OCI-LY7 (cell line): ENCODE results near the gene MTNR1B. TPM values are rescaled to one million over a fixed set of nuclear protein-coding genes. Genes with fewer than 3 reads are reported as not detected.

Experiments used
- BruUV-seq: library from RNA; stranded (reverse); fragments of 400-500 nt; replicated peaks from 2 replicates; lab custom pipeline; 2021; lab: Mats Ljungman, UMichigan
- CTCF ChIA-PET: fragments of 300-600 bp; sonication (Branson Sonifier 250); formaldehyde crosslinking; loops from one replicate; lab custom pipeline; 2022; ENCODE audit warnings: antibody characterized with exemption; ENCODE audit not compliant: unreplicated experiment; lab: Charles Lee
- POLR2A ChIA-PET: fragments of 300-600 bp; sonication (Branson Sonifier 250); formaldehyde crosslinking; loops from one replicate; lab custom pipeline; 2022; ENCODE audit warnings: antibody characterized with exemption; lab: Charles Lee
- DNase-seq: peaks from one replicate; pipeline ENCODE4 v3.0.0-alpha.2; 2015; ENCODE audit warnings: low spot score
- H2AFZ ChIP-seq: fragments of 200-600 bp; sonication (generic), shearing (Covaris generic); 2 replicates; pipeline ENCODE4 v1.6.1; 2014; ENCODE audit warnings: mild to moderate bottlenecking, antibody characterized with exemption, low read length, moderate library complexity
- H3K27ac ChIP-seq: fragments of 200-600 bp; sonication (generic); 2 replicates; pipeline ENCODE4 v1.5.1; 2014; ENCODE audit warnings: mixed run types, low read depth, mild to moderate bottlenecking, moderate library complexity, low read length, inconsistent platforms; ENCODE audit not compliant: poor library complexity, severe bottlenecking
- H3K36me3 ChIP-seq: fragments of 200-600 bp; sonication (generic); 2 replicates; pipeline ENCODE4 v1.6.1; 2014; ENCODE audit warnings: mild to moderate bottlenecking, antibody characterized with exemption, low read length, moderate library complexity, mixed read lengths; ENCODE audit not compliant: insufficient read depth
- H3K4me1 ChIP-seq: fragments of 200-600 bp; sonication (generic); 2 replicates; pipeline ENCODE4 v1.5.1; 2014; ENCODE audit warnings: mild to moderate bottlenecking, low read length; ENCODE audit not compliant: insufficient read depth, poor library complexity, severe bottlenecking
- H3K4me2 ChIP-seq: fragments of 200-600 bp; sonication (generic); 2 replicates; pipeline ENCODE4 v1.6.1; 2014; ENCODE audit warnings: mild to moderate bottlenecking, low read length
- H3K4me3 ChIP-seq: fragments of 200-600 bp; sonication (generic); 2 replicates; pipeline ENCODE4 v1.5.1; 2014; ENCODE audit warnings: mild to moderate bottlenecking, low read depth, low read length; ENCODE audit not compliant: poor library complexity, severe bottlenecking
- H3K79me2 ChIP-seq: fragments of 200-600 bp; sonication (generic); 2 replicates; pipeline ENCODE4 v1.6.1; 2016; ENCODE audit warnings: low read depth, mild to moderate bottlenecking, low read length, moderate library complexity, mixed read lengths; ENCODE audit not compliant: insufficient read depth
- H3K9me2 ChIP-seq: fragments of 200-600 bp; sonication (generic); 2 replicates; pipeline ENCODE4 v1.6.1; 2016; ENCODE audit warnings: mild to moderate bottlenecking, low read length, mixed read lengths; ENCODE audit not compliant: insufficient read depth
- H3K9me3 ChIP-seq: fragments of 200-600 bp; sonication (generic); 2 replicates; pipeline ENCODE4 v1.6.1; 2014; ENCODE audit warnings: mild to moderate bottlenecking, mixed run types, low read length, mixed read lengths
- H4K20me1 ChIP-seq: fragments of 200-600 bp; sonication (generic); 2 replicates; pipeline ENCODE4 v1.6.1; 2014; ENCODE audit warnings: mild to moderate bottlenecking, antibody characterized with exemption, low read length, moderate library complexity, mixed read lengths; ENCODE audit not compliant: insufficient read depth
- CTCF ChIP-seq: fragments of 200-600 bp; sonication (generic); conservative IDR thresholded peaks from 2 replicates; pipeline ENCODE4 v1.5.1; 2014; ENCODE audit warnings: mild to moderate bottlenecking, antibody characterized with exemption, low read length, moderate library complexity, mixed read lengths
- EZH2phosphoT487 ChIP-seq: fragments of 200-600 bp; sonication (generic); IDR thresholded peaks from 2 replicates; pipeline ENCODE4 v1.6.1; 2018; ENCODE audit warnings: low read depth, borderline replicate concordance, mild to moderate bottlenecking, mixed run types, antibody characterized with exemption, low read length, moderate library complexity, mixed read lengths
- intact Hi-C: fragments of 100-400 bp; cut with micrococcal nuclease; formaldehyde crosslinking; loops from one replicate; pipeline ENCODE4 v1.10.0; 2022; ENCODE audit not compliant: unreplicated experiment
- total RNA-seq, 2 experiments: library from RNA; depleted of rRNA in 1 of 2; stranded (reverse); fragments of >200 nt in 1 of 2; shearing (Covaris generic) in 1 of 2; gene quantifications; 2 replicates each; pipeline ENCODE4 v1.2.3, GENCODE V29; 2014 to 2022

MTNR1B gene
- total RNA-seq, 2 experiments from 2014 or later = not detected

GRCh38 chr11:92976681-92977080 lies 7.2 kb downstream of the MTNR1B start:
- H3K9me2 ChIP-seq = no peaks in the 10 kb centered on the region
- TF ChIP-seq EZH2phosphoT487 = no peak
- no peak for TF ChIP-seq CTCF
- no peak for DNase-seq
- intact Hi-C loops = no loop called here
- no peaks in the 10 kb centered on the region for H3K36me3 ChIP-seq
- POLR2A ChIA-PET = interaction anchor here (1.2 kb wide), 1 partner anchor 13 kb away, joined by 3 read pairs; no protein-coding TSS in a partner anchor
- BruUV-seq = no TSS peak
- no peaks in the 10 kb centered on the region for H4K20me1 ChIP-seq
- H3K27ac ChIP-seq = no peak overlapping the region
- no peaks in the 10 kb centered on the region for H3K9me3 ChIP-seq
- CTCF ChIA-PET = no interaction called here
- no peak overlapping the region for H3K4me3 ChIP-seq
- H3K79me2 ChIP-seq = no peaks in the 10 kb centered on the region
- no peak overlapping the region for H2AFZ ChIP-seq
- no peaks in the 10 kb centered on the region for H3K4me1 ChIP-seq
- no peak overlapping the region for H3K4me2 ChIP-seq

GRCh38 chr11:92977401-92977800 lies 8.0 kb downstream of the MTNR1B start:
- BruUV-seq = no TSS peak
- no peaks in the 10 kb centered on the region for H3K36me3 ChIP-seq
- intact Hi-C loops = no loop called here
- no peak overlapping the region for H3K4me3 ChIP-seq
- no peak overlapping the region for H3K27ac ChIP-seq
- no peaks in the 10 kb centered on the region for H3K79me2 ChIP-seq
- CTCF ChIA-PET = no interaction called here
- TF ChIP-seq CTCF (no peak), EZH2phosphoT487 (no peak)
- DNase-seq = no peak
- POLR2A ChIA-PET = no interaction called here
- H3K9me2 ChIP-seq = no peaks in the 10 kb centered on the region
- no peaks in the 10 kb centered on the region for H3K9me3 ChIP-seq
- no peak overlapping the region for H3K4me2 ChIP-seq
- no peaks in the 10 kb centered on the region for H3K4me1 ChIP-seq
- H2AFZ ChIP-seq = no peak overlapping the region
- H4K20me1 ChIP-seq = no peaks in the 10 kb centered on the region

- H3K4me3 ChIP-seq = no peak overlapping the region
- no peaks in the 10 kb centered on the region for H4K20me1 ChIP-seq
- CTCF ChIA-PET = no interaction called here
- POLR2A ChIA-PET = no interaction called here
- H3K4me1 ChIP-seq = no peaks in the 10 kb centered on the region
- intact Hi-C loops = no loop called here
- H3K36me3 ChIP-seq = no peaks in the 10 kb centered on the region
- no peak overlapping the region for H3K27ac ChIP-seq
- H3K9me3 ChIP-seq = no peaks in the 10 kb centered on the region
- H3K79me2 ChIP-seq = no peaks in the 10 kb centered on the region
- no peak overlapping the region for H3K4me2 ChIP-seq
- no TSS peak for BruUV-seq
- H3K9me2 ChIP-seq = no peaks in the 10 kb centered on the region
- H2AFZ ChIP-seq = no peak overlapping the region
- no peak for DNase-seq
- TF ChIP-seq EZH2phosphoT487 (no peak), CTCF (no peak)
Observed at GRCh38 chr11:92978271-92979111, 9.0 kb downstream of the MTNR1B start.
